ENCODE measurements around the gene PLA1A.
"Not testable (repeated sequence)": the region's sequence is repeated elsewhere in the genome, so short reads cannot be mapped to it uniquely, and the experiment has no call there.

Gene PLA1A

DNA sequence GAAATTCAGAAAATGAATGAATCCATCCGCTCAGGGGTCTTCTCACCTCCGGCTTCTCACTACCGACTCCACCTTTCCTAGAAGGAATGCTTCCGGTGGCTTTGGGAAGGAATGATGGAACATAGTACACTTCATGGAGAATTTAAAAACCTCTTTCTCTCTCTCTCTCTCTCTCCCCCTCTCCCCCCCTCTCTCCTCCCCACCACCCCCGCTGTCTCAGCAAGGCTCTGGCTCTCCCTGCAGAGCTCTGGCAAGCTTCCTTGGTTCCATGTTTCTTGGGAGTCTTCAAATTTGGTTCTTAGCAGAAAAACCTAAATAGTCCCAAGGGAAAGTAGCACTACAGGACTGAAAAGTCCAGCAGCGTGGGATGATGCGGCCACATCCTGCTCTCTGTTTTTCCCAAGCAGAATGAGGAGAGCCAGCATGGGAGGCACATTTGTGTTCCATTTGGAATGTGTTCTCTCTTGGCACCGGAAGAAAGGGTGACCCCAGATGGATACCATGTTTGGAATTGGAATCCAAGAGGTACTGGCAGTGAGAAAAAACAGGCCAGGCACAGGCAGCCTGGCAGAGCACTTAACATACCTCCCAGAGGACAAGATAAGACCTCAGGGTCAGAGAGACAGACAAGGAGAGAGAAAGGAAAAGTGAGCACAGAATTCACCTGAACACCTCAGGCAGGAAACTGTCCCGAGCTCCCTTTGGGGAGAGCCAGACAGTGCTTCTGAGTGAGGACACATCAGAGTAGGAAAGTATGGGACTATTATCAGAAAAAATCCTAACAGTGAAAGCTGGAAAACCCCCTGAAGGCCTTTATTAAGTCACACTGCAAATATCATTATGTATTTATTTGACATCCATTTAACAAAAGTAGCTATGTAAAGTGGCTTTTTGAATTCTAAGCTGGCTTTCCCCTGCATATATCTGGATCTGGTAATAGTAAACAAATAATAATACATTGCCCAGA is 63.1 kb downstream of the PLA1A start, which contains the start of gene POPDC2:
Gene POPDC2, minus strand, starts transcription at position 116 of the 967 bp plus-strand sequence. CDS start 166 bp downstream, outside the sequence.
- FAIRE-seq (no peak), DNase-seq (ENCODE audit: insufficient read length, low spot score) (no peak)

- DNase-seq (ENCODE audit: insufficient read length, low spot score), result no peak
- no peak for FAIRE-seq
Observed at GRCh38 chr3:119662604-119663373, 65.1 kb downstream of the PLA1A start.

DNA sequence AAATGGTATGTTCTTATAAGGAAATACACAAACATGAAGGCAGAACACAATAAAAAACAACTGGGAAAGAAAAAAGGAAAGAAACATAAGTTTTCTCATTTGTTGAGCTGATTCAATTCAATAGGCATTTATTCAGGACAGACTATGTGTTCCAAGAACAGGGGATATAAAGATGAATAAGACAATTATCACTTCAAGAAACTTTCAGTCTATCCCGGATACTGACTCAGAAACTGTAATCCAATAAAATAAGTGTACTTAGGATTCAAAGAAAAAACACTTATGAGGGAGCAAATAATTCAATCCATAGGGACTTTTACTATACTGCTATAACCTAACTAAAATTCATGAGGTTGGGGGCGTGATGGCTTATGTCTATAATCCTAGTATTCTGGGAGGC is 66.2 kb downstream of the PLA1A start:
- DNase-seq (ENCODE audit: insufficient read length, low spot score) (no peak), FAIRE-seq (no peak)

GRCh38 chr3:119664370-119664769 is 66.7 kb downstream of the PLA1A start:
- FAIRE-seq (no peak), DNase-seq (ENCODE audit: insufficient read length, low spot score) (no peak)

GRCh38 chr3:119664850-119665379 is 67.2 kb downstream of the PLA1A start:
- FAIRE-seq (no peak), DNase-seq (ENCODE audit: insufficient read length, low spot score) (no peak)

GRCh38 chr3:119665954-119666559 is 68.4 kb downstream of the PLA1A start:
- DNase-seq (ENCODE audit: insufficient read length, low spot score), result no peak
- FAIRE-seq, result no peak

DNA sequence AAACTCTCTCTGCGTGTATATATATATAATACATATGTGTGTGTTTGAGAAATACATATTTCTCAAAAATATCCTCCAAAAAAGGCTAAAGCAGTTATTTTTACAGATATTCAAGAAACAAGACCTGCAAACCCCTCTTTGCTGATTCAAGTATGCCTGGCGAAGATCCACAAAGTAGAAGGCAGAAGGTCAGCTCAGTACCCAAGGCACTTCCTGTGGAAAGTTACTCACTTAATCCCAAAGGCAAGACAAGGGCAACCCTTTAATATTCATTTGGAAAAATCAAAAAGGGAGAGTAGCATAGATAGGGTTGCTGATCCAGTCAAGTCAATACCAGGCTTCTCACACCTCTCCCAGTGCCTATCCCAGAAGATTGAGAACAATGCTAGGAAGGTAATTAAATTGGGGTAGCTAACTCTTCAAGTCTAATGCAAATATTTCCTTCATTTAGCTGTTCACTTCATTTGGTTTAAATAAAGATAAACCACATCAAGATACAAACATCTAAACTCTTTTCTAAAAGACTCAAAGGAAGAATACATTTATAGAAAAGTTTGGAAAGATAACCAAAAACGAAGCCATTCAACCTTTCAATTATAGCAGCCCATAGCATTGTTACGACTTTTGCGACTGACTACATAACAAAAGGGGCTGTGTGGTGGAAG is 72.4 kb downstream of the PLA1A start:
- DNase-seq (ENCODE audit: insufficient read length, low spot score) (no peak), FAIRE-seq (no peak)

DNA sequence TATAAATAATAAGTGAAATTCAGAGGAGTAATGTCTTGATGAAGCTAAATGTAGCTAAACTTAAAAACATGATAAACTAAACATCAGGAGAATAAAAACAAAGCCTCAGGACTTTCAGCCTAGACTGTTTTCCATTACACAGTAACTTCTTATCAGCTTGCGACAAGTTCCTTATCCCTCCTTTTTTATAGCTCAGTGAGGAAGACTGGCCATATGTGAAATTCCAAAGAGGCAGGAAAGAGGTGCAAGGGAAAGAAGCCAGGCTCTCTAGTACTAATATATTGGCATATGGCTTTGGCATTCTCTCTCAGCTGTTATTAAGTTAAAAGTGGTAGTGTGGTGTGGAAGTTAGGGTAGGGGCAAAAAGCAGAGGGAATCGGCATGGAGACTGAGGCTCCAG is 75.1 kb downstream of the PLA1A start:
- DNase-seq (ENCODE audit: insufficient read length, low spot score), result no peak
- FAIRE-seq, result no peak

DNA sequence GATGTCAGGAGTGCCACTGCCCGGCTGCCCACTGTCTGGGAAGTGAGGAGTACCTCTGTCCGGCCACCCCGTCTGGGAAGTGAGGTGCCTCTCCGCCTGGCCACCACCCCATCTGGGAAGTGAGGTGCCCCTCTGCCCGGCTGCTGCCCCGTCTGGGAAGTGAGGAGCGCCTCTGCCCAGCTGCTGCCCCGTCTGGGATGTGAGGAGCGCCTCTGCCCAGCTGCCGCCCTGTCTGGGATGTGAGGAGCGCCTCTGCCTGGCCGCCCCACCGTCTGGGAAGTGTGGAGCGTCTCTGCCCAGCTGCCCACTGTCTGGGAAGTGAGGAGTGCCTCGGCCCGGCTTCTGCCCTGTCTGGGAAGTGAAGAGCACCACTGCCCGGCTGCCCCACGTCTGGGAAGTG is 76.2 kb downstream of the PLA1A start:
- DNase-seq (ENCODE audit: insufficient read length, low spot score), result no peak

DNA sequence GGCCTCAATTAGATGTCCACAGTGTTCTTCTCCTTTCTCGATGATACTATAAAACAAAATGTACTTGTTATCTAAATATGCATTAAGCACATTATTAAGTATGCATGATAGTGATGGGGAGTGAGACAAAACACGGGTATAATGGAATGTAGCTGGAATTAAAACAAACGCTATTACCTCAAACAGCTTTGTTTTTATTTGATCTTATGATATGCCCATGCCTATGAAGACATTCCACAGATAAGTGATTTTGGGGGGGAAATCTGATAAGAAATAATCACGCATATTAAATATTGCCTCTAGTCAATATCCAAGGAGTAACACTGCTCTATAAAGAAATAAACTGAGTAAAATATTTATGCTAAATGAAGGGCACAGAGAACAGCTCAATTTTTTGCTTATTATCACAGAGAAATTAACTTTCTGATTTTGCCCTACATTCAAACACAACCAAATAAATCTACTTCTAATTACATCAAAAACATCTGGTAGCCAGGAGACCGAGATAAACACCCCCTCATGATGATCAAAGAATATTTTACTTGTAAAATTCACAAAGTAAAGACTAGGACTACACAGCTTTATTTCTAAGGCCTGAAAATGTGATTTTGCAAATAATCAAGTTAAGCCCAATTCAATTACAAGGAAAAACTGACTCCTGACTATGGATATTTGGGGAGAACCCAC is 77.6 kb downstream of the PLA1A start:
- FAIRE-seq (no peak), DNase-seq (ENCODE audit: insufficient read length, low spot score) (no peak)

More for the DNA sequence above, 76.2 kb downstream of the PLA1A start:
- FAIRE-seq, result no peak

GRCh38 chr3:119676020-119676419 is 78.3 kb downstream of the PLA1A start:
- FAIRE-seq (no peak), DNase-seq (ENCODE audit: insufficient read length, low spot score) (no peak)

GRCh38 chr3:119676771-119677640 is 79.3 kb downstream of the PLA1A start, which contains the start of gene COX17:
TSS of gene COX17 (minus strand) at chr3:119677406. CDS start at chr3:119677310, 96 bp downstream.
- peak; percentile 78 for FAIRE-seq
- DNase-seq (ENCODE audit: insufficient read length, low spot score), result peak; percentile 98

DNA sequence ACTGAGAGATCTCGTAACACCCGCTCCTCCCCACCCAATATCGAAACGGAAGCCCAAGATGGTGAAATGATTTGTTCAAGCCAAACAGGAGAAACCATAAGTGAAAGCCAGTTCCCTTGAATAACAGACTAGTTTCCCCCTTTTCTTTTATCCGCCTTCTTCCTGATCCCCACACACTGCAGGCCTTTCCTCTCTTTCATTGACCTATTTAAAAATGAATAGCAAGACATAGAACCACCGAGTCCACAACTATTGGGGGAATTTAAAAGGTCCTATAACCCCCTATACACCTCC is 79.9 kb downstream of the PLA1A start:
- no peak for DNase-seq (ENCODE audit: insufficient read length, low spot score)
- FAIRE-seq, result no peak

- not testable (repeated sequence) for FAIRE-seq; DNase-seq (ENCODE audit: insufficient read length, low spot score)
Observed at GRCh38 chr3:119678209-119678608, 80.5 kb downstream of the PLA1A start.
